Measurements from ENCODE around the gene ELL. TPM values are rescaled to one million over a fixed set of nuclear protein-coding genes. Genes with fewer than 3 reads are reported as not detected.

The ELL gene
- total RNA-seq, 1 experiment from 2014 or later, result 22.9 TPM

DNA sequence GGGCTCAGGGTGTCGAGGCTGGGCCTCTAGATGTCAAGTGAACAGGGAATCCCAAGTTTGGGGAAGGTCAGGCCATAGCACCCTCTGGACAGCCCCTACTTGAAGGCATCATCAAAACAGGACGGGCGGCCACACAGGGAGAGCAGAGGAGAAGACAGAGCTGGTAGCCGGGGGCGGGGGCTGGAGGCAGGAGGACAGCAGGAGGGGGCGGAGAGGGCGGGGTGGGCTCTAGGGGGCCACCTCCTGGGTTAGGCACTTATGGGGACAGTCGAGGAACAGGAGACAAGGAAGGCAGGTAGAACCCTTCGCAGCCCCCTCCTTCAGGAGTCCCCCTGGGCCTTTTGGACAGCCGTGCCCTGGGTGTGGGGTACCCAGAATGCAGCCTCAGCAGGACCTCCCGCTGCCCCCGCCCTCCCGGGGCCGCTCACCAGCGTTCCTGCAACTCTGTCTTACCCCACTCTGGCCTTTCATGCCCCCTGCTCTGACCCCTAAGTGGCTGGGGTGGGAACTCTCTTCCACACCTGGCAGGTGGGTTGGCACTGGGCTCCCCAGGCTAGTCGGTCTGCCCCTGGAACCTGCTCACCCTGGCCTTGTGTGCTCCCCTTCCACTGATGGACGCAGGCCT is 96.9 kb downstream of the ELL start (continued):
- TF ChIP-seq, protein P1, sequence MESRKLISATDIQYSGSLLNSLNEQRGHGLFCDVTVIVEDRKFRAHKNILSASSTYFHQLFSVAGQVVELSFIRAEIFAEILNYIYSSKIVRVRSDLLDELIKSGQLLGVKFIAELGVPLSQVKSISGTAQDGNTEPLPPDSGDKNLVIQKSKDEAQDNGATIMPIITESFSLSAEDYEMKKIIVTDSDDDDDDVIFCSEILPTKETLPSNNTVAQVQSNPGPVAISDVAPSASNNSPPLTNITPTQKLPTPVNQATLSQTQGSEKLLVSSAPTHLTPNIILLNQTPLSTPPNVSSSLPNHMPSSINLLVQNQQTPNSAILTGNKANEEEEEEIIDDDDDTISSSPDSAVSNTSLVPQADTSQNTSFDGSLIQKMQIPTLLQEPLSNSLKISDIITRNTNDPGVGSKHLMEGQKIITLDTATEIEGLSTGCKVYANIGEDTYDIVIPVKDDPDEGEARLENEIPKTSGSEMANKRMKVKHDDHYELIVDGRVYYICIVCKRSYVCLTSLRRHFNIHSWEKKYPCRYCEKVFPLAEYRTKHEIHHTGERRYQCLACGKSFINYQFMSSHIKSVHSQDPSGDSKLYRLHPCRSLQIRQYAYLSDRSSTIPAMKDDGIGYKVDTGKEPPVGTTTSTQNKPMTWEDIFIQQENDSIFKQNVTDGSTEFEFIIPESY (IDR thresholded peaks at IDR 0.05; ENCODE audit: extremely low read depth, insufficient replicate concordance, low read length), result no peak
- TF ChIP-seq, protein P2, sequence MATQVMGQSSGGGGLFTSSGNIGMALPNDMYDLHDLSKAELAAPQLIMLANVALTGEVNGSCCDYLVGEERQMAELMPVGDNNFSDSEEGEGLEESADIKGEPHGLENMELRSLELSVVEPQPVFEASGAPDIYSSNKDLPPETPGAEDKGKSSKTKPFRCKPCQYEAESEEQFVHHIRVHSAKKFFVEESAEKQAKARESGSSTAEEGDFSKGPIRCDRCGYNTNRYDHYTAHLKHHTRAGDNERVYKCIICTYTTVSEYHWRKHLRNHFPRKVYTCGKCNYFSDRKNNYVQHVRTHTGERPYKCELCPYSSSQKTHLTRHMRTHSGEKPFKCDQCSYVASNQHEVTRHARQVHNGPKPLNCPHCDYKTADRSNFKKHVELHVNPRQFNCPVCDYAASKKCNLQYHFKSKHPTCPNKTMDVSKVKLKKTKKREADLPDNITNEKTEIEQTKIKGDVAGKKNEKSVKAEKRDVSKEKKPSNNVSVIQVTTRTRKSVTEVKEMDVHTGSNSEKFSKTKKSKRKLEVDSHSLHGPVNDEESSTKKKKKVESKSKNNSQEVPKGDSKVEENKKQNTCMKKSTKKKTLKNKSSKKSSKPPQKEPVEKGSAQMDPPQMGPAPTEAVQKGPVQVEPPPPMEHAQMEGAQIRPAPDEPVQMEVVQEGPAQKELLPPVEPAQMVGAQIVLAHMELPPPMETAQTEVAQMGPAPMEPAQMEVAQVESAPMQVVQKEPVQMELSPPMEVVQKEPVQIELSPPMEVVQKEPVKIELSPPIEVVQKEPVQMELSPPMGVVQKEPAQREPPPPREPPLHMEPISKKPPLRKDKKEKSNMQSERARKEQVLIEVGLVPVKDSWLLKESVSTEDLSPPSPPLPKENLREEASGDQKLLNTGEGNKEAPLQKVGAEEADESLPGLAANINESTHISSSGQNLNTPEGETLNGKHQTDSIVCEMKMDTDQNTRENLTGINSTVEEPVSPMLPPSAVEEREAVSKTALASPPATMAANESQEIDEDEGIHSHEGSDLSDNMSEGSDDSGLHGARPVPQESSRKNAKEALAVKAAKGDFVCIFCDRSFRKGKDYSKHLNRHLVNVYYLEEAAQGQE (IDR thresholded peaks at IDR 0.05; ENCODE audit: low read depth), result no peak
- no peak for TF ChIP-seq TCF7L2 (IDR thresholded peaks at IDR 0.05; ENCODE audit: borderline replicate concordance, extremely low read depth, insufficient read depth, insufficient read length)

DNA sequence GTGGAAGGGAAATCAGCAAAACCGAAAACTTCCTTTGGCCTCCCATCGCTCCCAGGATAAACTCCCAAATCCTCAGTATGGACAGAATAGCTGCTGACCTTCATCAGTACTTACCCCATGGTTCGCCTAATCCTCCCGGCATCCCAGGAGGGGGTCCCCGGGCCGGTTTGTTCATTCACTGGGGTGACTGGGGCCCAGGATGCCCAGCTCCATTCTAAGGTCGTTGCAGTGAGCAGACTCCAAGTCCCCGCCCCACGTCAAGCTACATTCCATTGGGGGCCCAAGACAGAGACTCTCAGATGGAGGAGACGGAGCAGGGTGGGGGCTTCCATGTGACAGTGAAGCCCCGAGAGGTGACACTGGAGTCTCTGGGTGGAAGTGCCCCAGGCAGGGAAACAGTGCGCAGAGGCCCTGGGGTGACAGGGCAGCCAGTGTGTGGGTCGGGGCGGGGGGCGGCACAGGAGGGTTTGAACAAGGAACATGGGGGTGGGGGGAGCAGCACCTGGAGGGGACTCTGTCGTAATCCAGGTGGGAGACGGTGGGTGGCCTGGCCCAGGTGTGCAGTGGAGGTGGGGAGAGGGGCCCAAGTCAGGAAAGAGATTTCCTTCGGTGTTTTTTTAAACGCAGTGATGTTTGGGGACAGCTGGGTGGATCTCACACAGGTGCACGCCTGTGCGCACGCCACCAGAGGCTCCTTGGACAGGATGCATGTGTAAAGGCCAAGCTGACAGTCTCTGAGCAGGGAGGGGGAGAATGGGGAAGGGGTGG is 97.6 kb downstream of the ELL start:
- ATAC-seq, result no peak
- H3K36me3 ChIP-seq (ENCODE audit: control insufficient read depth in 1 of 2, insufficient read depth in 2 of 2, low read length in 2 of 2), result peaks cover 0 to 2% of the 10 kb centered on the region in 2 experiments; a peak in 2 of 4 replicates
- H4K20me1 ChIP-seq (ENCODE audit: insufficient read depth), result no peaks in the 10 kb centered on the region
- H3K9me2 ChIP-seq (ENCODE audit: insufficient read depth), result no peaks in the 10 kb centered on the region
- intact Hi-C loops (cut with micrococcal nuclease), result no loop called here
- H3K79me2 ChIP-seq (ENCODE audit: insufficient read depth, low read length), result peaks cover 78% of the 10 kb centered on the region
- no peaks in the 10 kb centered on the region for H3K27me3 ChIP-seq (ENCODE audit: insufficient read depth, low read length)
- no TSS peak for BruUV-seq (replicated peaks)
- H3K4me3 ChIP-seq (replicated peaks in 1 of 2; ENCODE audit: low read depth in 1 of 2, low read length in 2 of 2), result no peak overlapping the region
- no peak for DNase-seq (ENCODE audit: low read depth, low spot score)
- no peaks in the 10 kb centered on the region for H3K9me3 ChIP-seq (ENCODE audit: control insufficient read depth in 1 of 2, insufficient read depth in 1 of 2, low read depth in 1 of 2, low read length in 2 of 2)
- CTCF ChIA-PET, result interaction anchor here (0.6 kb wide), 1 partner anchor 114 kb away, joined by 3 read pairs; no protein-coding TSS in a partner anchor
- H3K27ac ChIP-seq (ENCODE audit: low read depth, low read length), result no peak overlapping the region
- H3K9ac ChIP-seq (ENCODE audit: low read length), result no peak overlapping the region
- no peak overlapping the region for H2AFZ ChIP-seq (ENCODE audit: low read depth, low read length, poor library complexity, severe bottlenecking)
- H3K4me2 ChIP-seq (ENCODE audit: low read length), result no peak overlapping the region
- POLR2A ChIA-PET, result no interaction called here
- peaks cover 22 to 50% of the 10 kb centered on the region in 2 experiments for H3K4me1 ChIP-seq (ENCODE audit: control insufficient read depth in 1 of 2, insufficient read depth in 2 of 2, low read length in 2 of 2)
- RAD21 ChIA-PET (ENCODE audit: low non-redundant PET in 1 of 2, low total read pairs in 2 of 2, uncharacterized antibody in 2 of 2, unreplicated experiment in 2 of 2), result no interaction called here
- TF ChIP-seq YY1 (IDR thresholded peaks at IDR 0.05; ENCODE audit: extremely low read depth, insufficient replicate concordance, low read depth, low read length) (no peak), SP1 (IDR thresholded peaks at IDR 0.05; ENCODE audit: low read depth) (no peak), TCF7L2 (IDR thresholded peaks at IDR 0.05; ENCODE audit: borderline replicate concordance, extremely low read depth, insufficient read depth, insufficient read length) (no peak), FOSL1 (IDR thresholded peaks at IDR 0.05; ENCODE audit: low read depth) (no peak), RAD21 (IDR thresholded peaks at IDR 0.05; ENCODE audit: low read depth) (no peak), ELF1 (IDR thresholded peaks at IDR 0.05; ENCODE audit: borderline replicate concordance, low read depth) (no peak), EZH2phosphoT487 (IDR thresholded peaks at IDR 0.05; ENCODE audit: borderline replicate concordance) (no peak), ZFX (IDR thresholded peaks at IDR 0.05) (no peak)
- TF ChIP-seq, protein P3, sequence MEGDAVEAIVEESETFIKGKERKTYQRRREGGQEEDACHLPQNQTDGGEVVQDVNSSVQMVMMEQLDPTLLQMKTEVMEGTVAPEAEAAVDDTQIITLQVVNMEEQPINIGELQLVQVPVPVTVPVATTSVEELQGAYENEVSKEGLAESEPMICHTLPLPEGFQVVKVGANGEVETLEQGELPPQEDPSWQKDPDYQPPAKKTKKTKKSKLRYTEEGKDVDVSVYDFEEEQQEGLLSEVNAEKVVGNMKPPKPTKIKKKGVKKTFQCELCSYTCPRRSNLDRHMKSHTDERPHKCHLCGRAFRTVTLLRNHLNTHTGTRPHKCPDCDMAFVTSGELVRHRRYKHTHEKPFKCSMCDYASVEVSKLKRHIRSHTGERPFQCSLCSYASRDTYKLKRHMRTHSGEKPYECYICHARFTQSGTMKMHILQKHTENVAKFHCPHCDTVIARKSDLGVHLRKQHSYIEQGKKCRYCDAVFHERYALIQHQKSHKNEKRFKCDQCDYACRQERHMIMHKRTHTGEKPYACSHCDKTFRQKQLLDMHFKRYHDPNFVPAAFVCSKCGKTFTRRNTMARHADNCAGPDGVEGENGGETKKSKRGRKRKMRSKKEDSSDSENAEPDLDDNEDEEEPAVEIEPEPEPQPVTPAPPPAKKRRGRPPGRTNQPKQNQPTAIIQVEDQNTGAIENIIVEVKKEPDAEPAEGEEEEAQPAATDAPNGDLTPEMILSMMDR (IDR thresholded peaks at IDR 0.05 in 2 of 3, conservative IDR thresholded peaks at IDR 0.05 in 1 of 3; ENCODE audit: borderline replicate concordance in 1 of 3, insufficient read depth in 1 of 3, low read depth in 2 of 3, low read length in 2 of 3), result no peak
- TF ChIP-seq, protein P4, sequence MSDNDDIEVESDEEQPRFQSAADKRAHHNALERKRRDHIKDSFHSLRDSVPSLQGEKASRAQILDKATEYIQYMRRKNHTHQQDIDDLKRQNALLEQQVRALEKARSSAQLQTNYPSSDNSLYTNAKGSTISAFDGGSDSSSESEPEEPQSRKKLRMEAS (IDR thresholded peaks at IDR 0.05), result no peak
